ENCODE data around the gene RAPGEF1. TPM values are rescaled to one million over a fixed set of nuclear protein-coding genes. Genes with fewer than 3 reads are reported as not detected.

RAPGEF1 gene
- total and polyA plus RNA-seq, 2 experiments from 2014 or later: 3.3 to 24.1 TPM

GRCh38 chr9:131577005-131578000 lies 162.6 kb downstream of the RAPGEF1 start:
- TF ChIP-seq EZH2phosphoT487 (IDR thresholded peaks at IDR 0.05; ENCODE audit: insufficient read depth, low read depth) (no peak), EZH2 (IDR thresholded peaks at IDR 0.05; ENCODE audit: insufficient read depth, poor library complexity, severe bottlenecking) (no peak)
- H2AFZ ChIP-seq: no peak overlapping the region
- H3K9ac ChIP-seq: no peak overlapping the region
- H3K4me1 ChIP-seq (ENCODE audit: insufficient read depth): no peaks in the 10 kb centered on the region
- H3K27ac ChIP-seq: no peak overlapping the region
- no peak overlapping the region for H3K4me2 ChIP-seq (ENCODE audit: unreplicated experiment)
- H4K20me1 ChIP-seq (ENCODE audit: insufficient read depth): no peaks in the 10 kb centered on the region
- no peak overlapping the region for H3K4me3 ChIP-seq
- H3K36me3 ChIP-seq (ENCODE audit: low read depth): peaks cover 4% of the 10 kb centered on the region; the same call in 1 of the 2 replicates
- H3K79me2 ChIP-seq (ENCODE audit: insufficient read depth): no peaks in the 10 kb centered on the region
- no peaks in the 10 kb centered on the region for H3F3A ChIP-seq (ENCODE audit: insufficient read depth)
- WGBS, 2 experiments (ENCODE audit: low coverage in 1 of 2, low lambda C conversion rate in 2 of 2, missing lambda C conversion rate in 2 of 2): 90 to 91% methylated on average over 22 to 25 of the region's 25 CpGs
- H3K9me3 ChIP-seq (ENCODE audit: low read depth): no peaks in the 10 kb centered on the region
- no peaks in the 10 kb centered on the region for H3K27me3 ChIP-seq (replicated peaks; ENCODE audit: insufficient read depth)
- in situ Hi-C loops (cut with MboI): no loop called here
- no peak for DNase-seq
- no peaks in the 10 kb centered on the region for H3K9me2 ChIP-seq (ENCODE audit: insufficient read depth)

GRCh38 chr9:131575946-131576853 lies 163.7 kb downstream of the RAPGEF1 start:
- no peak for TF ChIP-seq EZH2 (IDR thresholded peaks at IDR 0.05; ENCODE audit: insufficient read depth, poor library complexity, severe bottlenecking)
- TF ChIP-seq EZH2phosphoT487 (IDR thresholded peaks at IDR 0.05; ENCODE audit: insufficient read depth, low read depth): no peak
- Histone ChIP-seq H3K9me2 (ENCODE audit: insufficient read depth) (no peaks in the 10 kb centered on the region), H3K4me1 (ENCODE audit: insufficient read depth) (no peaks in the 10 kb centered on the region), H2AFZ (no peak overlapping the region), H3K9me3 (ENCODE audit: low read depth) (no peaks in the 10 kb centered on the region), H3K9ac (no peak overlapping the region), H3K27me3 (replicated peaks; ENCODE audit: insufficient read depth) (no peaks in the 10 kb centered on the region), H3K4me3 (no peak overlapping the region), H3K4me2 (ENCODE audit: unreplicated experiment) (no peak overlapping the region), H3K27ac (no peak overlapping the region), H4K20me1 (ENCODE audit: insufficient read depth) (no peaks in the 10 kb centered on the region), H3F3A (ENCODE audit: insufficient read depth) (no peaks in the 10 kb centered on the region), H3K36me3 (ENCODE audit: low read depth) (peaks cover 7% of the 10 kb centered on the region; the same call in 1 of the 2 replicates), H3K79me2 (ENCODE audit: insufficient read depth) (no peaks in the 10 kb centered on the region)
- in situ Hi-C loops (cut with MboI): no loop called here
- no peak for DNase-seq
- 91 to 93% methylated on average over 23 of the region's 23 CpGs for WGBS, 2 experiments (ENCODE audit: low coverage in 1 of 2, low lambda C conversion rate in 2 of 2, missing lambda C conversion rate in 2 of 2)

- H3K9ac ChIP-seq: no peak overlapping the region
- no peaks in the 10 kb centered on the region for H3K4me1 ChIP-seq (ENCODE audit: insufficient read depth)
- 87 to 91% methylated on average over 13 to 17 of the region's 17 CpGs for WGBS, 2 experiments (ENCODE audit: low coverage in 1 of 2, low lambda C conversion rate in 2 of 2, missing lambda C conversion rate in 2 of 2)
- H3K79me2 ChIP-seq (ENCODE audit: insufficient read depth): no peaks in the 10 kb centered on the region
- DNase-seq: no peak
- TF ChIP-seq EZH2phosphoT487 (IDR thresholded peaks at IDR 0.05; ENCODE audit: insufficient read depth, low read depth): no peak
- TF ChIP-seq EZH2 (IDR thresholded peaks at IDR 0.05; ENCODE audit: insufficient read depth, poor library complexity, severe bottlenecking): no peak
- no peak overlapping the region for H3K4me2 ChIP-seq (ENCODE audit: unreplicated experiment)
- H4K20me1 ChIP-seq (ENCODE audit: insufficient read depth): no peaks in the 10 kb centered on the region
- in situ Hi-C loops (cut with MboI): no loop called here
- no peaks in the 10 kb centered on the region for H3K9me3 ChIP-seq (ENCODE audit: low read depth)
- H3F3A ChIP-seq (ENCODE audit: insufficient read depth): no peaks in the 10 kb centered on the region
- H3K36me3 ChIP-seq (ENCODE audit: low read depth): peaks cover 7% of the 10 kb centered on the region; the same call in 1 of the 2 replicates
- H2AFZ ChIP-seq: no peak overlapping the region
- H3K27ac ChIP-seq: no peak overlapping the region
- H3K27me3 ChIP-seq (replicated peaks; ENCODE audit: insufficient read depth): no peaks in the 10 kb centered on the region
- no peaks in the 10 kb centered on the region for H3K9me2 ChIP-seq (ENCODE audit: insufficient read depth)
- H3K4me3 ChIP-seq: no peak overlapping the region
These were observed 164.9 kb downstream of the RAPGEF1 start for GRCh38 chr9:131574730-131575640.
